ENCODE data around the gene LRP4.

The LRP4 gene

GRCh38 chr11:46896719-46897406 lies 21.5 kb downstream of the LRP4 start:
- no peak overlapping the region for H3K27ac ChIP-seq

GRCh38 chr11:46895821-46896220 lies 22.5 kb downstream of the LRP4 start:
- Histone ChIP-seq H3K27ac (no peak overlapping the region), H3K4me3 (no peak overlapping the region)

More at GRCh38 chr11:46896719-46897406, 21.5 kb downstream of the LRP4 start:
- no peak overlapping the region for H3K4me3 ChIP-seq

GRCh38 chr11:46894961-46895360 lies 23.4 kb downstream of the LRP4 start:
- Histone ChIP-seq H3K4me3 (no peak overlapping the region), H3K27ac (no peak overlapping the region)

- H3K27ac ChIP-seq = no peak overlapping the region
- H3K4me3 ChIP-seq = no peak overlapping the region
These were observed 23.8 kb downstream of the LRP4 start for GRCh38 chr11:46894506-46894905.

GRCh38 chr11:46892838-46893237 lies 25.5 kb downstream of the LRP4 start:
- no peak overlapping the region for H3K4me3 ChIP-seq
- H3K27ac ChIP-seq = no peak overlapping the region

- no peak overlapping the region for H3K4me3 ChIP-seq
These were observed 26.2 kb downstream of the LRP4 start for GRCh38 chr11:46892109-46892508.

GRCh38 chr11:46890665-46891064 lies 27.7 kb downstream of the LRP4 start:
- Histone ChIP-seq H3K27ac (no peak overlapping the region), H3K4me3 (no peak overlapping the region)

More at GRCh38 chr11:46892109-46892508, 26.2 kb downstream of the LRP4 start:
- H3K27ac ChIP-seq = no peak overlapping the region

GRCh38 chr11:46889689-46890475 lies 28.5 kb downstream of the LRP4 start:
- Histone ChIP-seq H3K27ac (no peak overlapping the region), H3K4me3 (no peak overlapping the region)

- no peak overlapping the region for H3K27ac ChIP-seq
- no peak overlapping the region for H3K4me3 ChIP-seq
These were observed 29.1 kb downstream of the LRP4 start for GRCh38 chr11:46889251-46889650.

GRCh38 chr11:46888636-46889035 lies 29.7 kb downstream of the LRP4 start:
- Histone ChIP-seq H3K4me3 (no peak overlapping the region), H3K27ac (no peak overlapping the region)

GRCh38 chr11:46886211-46886610 lies 32.1 kb downstream of the LRP4 start:
- H3K27ac ChIP-seq = no peak overlapping the region
- no peak overlapping the region for H3K4me3 ChIP-seq

- H3K4me3 ChIP-seq = no peak overlapping the region
- H3K27ac ChIP-seq = no peak overlapping the region
These were observed 39.2 kb downstream of the LRP4 start for GRCh38 chr11:46879056-46879585.

GRCh38 chr11:46877580-46877979 lies 40.8 kb downstream of the LRP4 start:
- H3K27ac ChIP-seq = no peak overlapping the region

GRCh38 chr11:46876471-46876870 lies 41.9 kb downstream of the LRP4 start:
- Histone ChIP-seq H3K4me3 (no peak overlapping the region), H3K27ac (no peak overlapping the region)

More at GRCh38 chr11:46877580-46877979, 40.8 kb downstream of the LRP4 start:
- no peak overlapping the region for H3K4me3 ChIP-seq

- no peak overlapping the region for H3K4me3 ChIP-seq
- H3K27ac ChIP-seq = no peak overlapping the region
These were observed 43.8 kb downstream of the LRP4 start for GRCh38 chr11:46874586-46874985.

GRCh38 chr11:46868912-46869311 lies 49.4 kb downstream of the LRP4 start:
- peak overlapping the region in 1 of 21 experiments; percentile 24 for H3K27ac ChIP-seq

GRCh38 chr11:46865340-46865739 lies 53.0 kb downstream of the LRP4 start:
- H3K27ac ChIP-seq = no peak overlapping the region
- H3K4me3 ChIP-seq = no peak overlapping the region

More at GRCh38 chr11:46868912-46869311, 49.4 kb downstream of the LRP4 start:
- no peak overlapping the region for H3K4me3 ChIP-seq

- no peak overlapping the region for H3K27ac ChIP-seq
- no peak overlapping the region for H3K4me3 ChIP-seq
These were observed 58.1 kb downstream of the LRP4 start for GRCh38 chr11:46860218-46860617.

GRCh38 chr11:46858920-46859546 lies 59.3 kb downstream of the LRP4 start:
- no peak overlapping the region for H3K4me3 ChIP-seq
- H3K27ac ChIP-seq = no peak overlapping the region

- peak overlapping the region in 2 of 21 experiments; percentile 22 to 70 for H3K27ac ChIP-seq
- no peak overlapping the region for H3K4me3 ChIP-seq
These were observed 60.7 kb downstream of the LRP4 start for GRCh38 chr11:46857666-46858065.

Data from skin epidermis (tissue), 12 donors.